HFFc6 (cell line): ENCODE data around the gene ARFRP1. TPM values are rescaled to one million over a fixed set of nuclear protein-coding genes. Genes with fewer than 3 reads are reported as not detected.

Source experiments
- DNase-seq: peaks from one replicate; pipeline ENCODE4 v3.0.0-alpha.2; 2018
- H3K27ac Mint-ChIP-seq: 2 replicates; pipeline ENCODE4 v1.8.0; 2020; ENCODE audit warnings: mild to moderate bottlenecking, mixed read lengths
- H3K27me3 Mint-ChIP-seq: 2 replicates; pipeline ENCODE4 v1.8.0; 2021; ENCODE audit warnings: mild to moderate bottlenecking, moderate library complexity, mixed read lengths; ENCODE audit not compliant: insufficient read depth
- H3K36me3 Mint-ChIP-seq: 2 replicates; pipeline ENCODE4 v1.8.0; 2021; ENCODE audit warnings: low read depth, mixed read lengths
- H3K4me1 Mint-ChIP-seq: 2 replicates; pipeline ENCODE4 v1.8.0; 2020; ENCODE audit warnings: low read depth, mixed read lengths
- H3K4me3 Mint-ChIP-seq: 2 replicates; pipeline ENCODE4 v1.8.0; 2020; ENCODE audit warnings: mild to moderate bottlenecking, moderate library complexity, mixed read lengths
- H3K9me3 Mint-ChIP-seq: 2 replicates; pipeline ENCODE4 v1.8.0; 2020; ENCODE audit warnings: mild to moderate bottlenecking, mixed read lengths
- total RNA-seq, 6 experiments: library from RNA; stranded (reverse); fragmentation: NEBNext Ultra II Directional; extraction: Animal tissue kit (Norgen Biotek cat#: 25700); gene quantifications; 2 replicates in 1 of 6; 3 replicates in 5 of 6; pipeline ENCODE4 v1.2.3, GENCODE V29; 2021
- TF ChIP-seq, protein P1 (sequence below): fragments of 200-600 bp; sonication (generic); IDR thresholded peaks from 2 replicates; pipeline ENCODE4 v1.5.0; 2021; ENCODE audit warnings: antibody characterized with exemption, mild to moderate bottlenecking

Gene ARFRP1
- total RNA-seq, 6 experiments from 2014 or later: 35.1 to 44.2 (median 37.4) TPM

DNA sequence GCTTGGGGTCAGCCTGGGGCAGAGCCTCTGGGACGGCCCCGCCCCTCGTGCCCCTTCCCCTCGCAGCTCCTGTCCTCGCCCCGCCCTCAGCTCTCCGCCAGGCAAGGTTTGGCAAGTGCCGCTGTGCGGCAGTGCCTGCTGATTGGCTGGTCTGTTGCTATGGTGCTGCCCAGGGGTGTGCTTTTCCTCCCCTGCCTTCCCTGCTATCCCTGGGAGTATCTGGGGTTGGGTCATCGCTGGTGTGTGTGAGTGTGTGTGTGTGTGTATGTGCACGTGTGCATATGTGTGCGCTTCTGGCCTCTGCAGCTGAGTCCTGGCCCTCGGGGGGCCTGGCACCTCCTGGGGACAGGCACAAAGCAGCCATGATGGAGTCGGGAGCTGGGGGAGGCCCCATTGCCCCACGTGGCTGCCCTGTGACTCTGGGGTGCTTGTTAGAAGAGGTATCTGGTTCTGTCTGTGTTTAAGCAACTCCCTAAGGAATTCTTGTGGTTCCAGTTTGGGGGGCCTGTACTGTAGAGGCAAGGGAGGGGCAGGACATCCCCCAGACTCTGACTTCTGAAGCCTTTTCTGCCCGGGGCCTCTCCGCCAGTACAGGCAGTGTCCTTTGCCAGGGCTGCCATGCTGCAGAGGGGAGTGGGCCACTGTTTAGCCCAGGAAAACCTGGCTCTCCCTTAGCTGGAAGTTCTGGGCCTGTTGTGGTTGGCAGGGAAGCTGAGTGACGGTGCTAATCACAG is 42.7 kb downstream of the ARFRP1 start:
- Mint-ChIP-seq H3K27ac (no peak overlapping the region), H3K9me3 (no peaks in the 10 kb centered on the region), H3K4me3 (no peak overlapping the region), H3K27me3 (peaks cover 2% of the 10 kb centered on the region), H3K36me3 (peaks cover 28% of the 10 kb centered on the region), H3K4me1 (peaks cover under 1% of the 10 kb centered on the region; the same call in 1 of the 2 replicates)
- DNase-seq: no peak
- TF ChIP-seq, protein P1, sequence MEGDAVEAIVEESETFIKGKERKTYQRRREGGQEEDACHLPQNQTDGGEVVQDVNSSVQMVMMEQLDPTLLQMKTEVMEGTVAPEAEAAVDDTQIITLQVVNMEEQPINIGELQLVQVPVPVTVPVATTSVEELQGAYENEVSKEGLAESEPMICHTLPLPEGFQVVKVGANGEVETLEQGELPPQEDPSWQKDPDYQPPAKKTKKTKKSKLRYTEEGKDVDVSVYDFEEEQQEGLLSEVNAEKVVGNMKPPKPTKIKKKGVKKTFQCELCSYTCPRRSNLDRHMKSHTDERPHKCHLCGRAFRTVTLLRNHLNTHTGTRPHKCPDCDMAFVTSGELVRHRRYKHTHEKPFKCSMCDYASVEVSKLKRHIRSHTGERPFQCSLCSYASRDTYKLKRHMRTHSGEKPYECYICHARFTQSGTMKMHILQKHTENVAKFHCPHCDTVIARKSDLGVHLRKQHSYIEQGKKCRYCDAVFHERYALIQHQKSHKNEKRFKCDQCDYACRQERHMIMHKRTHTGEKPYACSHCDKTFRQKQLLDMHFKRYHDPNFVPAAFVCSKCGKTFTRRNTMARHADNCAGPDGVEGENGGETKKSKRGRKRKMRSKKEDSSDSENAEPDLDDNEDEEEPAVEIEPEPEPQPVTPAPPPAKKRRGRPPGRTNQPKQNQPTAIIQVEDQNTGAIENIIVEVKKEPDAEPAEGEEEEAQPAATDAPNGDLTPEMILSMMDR: no peak

DNA sequence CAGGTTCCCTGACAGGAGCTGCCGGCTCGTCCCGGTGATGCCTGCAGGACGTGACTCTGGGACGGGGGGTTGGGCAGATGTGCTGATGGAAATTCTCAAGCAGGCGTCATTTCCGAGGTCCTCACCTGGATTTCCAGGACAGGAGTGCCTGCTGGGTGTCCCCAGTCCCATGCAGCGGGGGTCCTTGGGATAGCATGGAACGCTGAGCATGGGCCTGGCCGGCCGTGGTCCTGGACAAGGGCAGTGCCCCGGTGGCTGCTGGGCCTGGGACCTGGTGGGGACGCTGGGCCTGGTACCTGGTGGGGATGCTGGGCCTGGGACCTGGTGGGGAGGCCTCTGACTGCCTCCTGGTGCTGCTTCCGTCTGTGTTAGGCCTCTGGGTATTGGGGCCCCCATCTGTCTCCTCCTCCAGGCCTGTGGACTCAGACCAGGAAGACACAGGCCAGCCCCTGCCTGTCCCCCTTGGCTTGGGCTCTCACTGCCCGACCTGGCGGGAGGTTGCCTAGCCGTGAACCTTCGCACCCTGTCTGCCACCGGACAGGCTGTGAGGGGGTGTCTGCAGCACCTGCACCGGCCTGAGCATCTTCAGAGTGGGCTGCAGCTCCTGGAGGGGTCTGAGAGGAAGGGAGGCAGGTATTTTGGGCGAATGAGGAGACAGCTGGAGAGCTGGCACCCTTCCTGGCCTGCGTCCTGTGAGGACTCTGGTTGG is 43.5 kb downstream of the ARFRP1 start:
- Mint-ChIP-seq H3K27ac (no peak overlapping the region), H3K4me1 (peaks cover 8% of the 10 kb centered on the region), H3K4me3 (no peak overlapping the region), H3K9me3 (no peaks in the 10 kb centered on the region), H3K27me3 (peaks cover 2% of the 10 kb centered on the region), H3K36me3 (peaks cover 26% of the 10 kb centered on the region)
- DNase-seq: no peak
- TF ChIP-seq, protein P1: no peak

DNA sequence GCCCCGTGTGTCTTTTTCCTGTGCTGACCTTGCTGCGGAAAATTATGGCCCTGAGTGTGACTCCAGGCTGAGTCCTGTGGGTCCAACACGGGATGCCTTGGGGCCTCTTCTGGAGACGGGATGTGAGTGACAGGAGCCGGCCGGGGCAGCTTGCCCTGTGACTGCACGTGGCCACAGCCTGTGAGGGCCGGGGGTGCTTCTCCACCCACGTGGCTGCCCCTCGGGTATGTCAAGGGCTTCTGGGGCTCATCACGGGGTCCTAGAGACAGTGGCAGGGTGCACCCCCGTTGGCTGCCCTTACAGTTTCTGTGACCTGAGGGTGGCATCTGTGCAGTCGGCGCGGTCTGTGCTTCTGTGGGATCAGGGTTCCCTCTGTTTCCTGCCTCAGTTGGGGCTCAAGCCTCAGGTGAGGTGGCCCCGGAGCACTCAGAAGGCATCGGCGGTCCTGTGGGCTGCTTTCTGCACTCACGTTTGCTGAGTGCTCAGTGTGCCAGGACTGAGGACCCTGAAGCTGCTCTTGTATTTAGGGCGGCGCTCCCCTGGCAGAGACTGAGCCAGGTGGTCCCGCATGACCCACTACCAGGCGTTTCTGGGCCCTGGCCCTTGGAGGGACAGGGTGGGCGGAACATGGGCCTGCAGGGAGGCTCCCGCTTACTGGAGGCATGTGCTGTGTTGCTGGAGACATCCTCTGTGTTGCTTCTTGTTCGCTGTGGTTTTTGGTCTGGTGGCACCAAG is 44.3 kb downstream of the ARFRP1 start:
- Mint-ChIP-seq H3K9me3 (no peaks in the 10 kb centered on the region), H3K36me3 (peaks cover 18% of the 10 kb centered on the region), H3K27ac (no peak overlapping the region), H3K4me1 (peaks cover 12% of the 10 kb centered on the region), H3K4me3 (no peak overlapping the region), H3K27me3 (peaks cover 3% of the 10 kb centered on the region)
- no peak for DNase-seq
- TF ChIP-seq, protein P1: no peak

DNA sequence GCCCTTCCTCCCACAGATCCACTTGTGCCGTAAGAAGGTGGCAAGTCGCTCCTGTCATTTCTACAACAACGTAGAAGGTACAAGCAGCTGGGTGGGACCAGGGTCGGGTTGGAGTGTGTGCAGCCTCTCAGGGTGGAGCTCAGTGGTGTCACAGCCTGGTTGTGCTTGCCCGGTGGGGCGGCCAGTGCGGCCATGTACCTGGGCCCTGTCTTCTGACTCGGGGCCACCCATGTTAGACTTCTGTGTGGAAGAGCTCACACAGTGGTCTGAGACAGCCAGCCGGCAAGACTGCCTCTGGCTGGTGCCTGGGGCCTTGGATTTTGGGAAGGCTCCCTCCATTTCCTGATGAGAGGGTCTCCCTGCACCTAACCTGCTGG is 45.0 kb downstream of the ARFRP1 start:
- no peaks in the 10 kb centered on the region for H3K9me3 Mint-ChIP-seq
- no peak overlapping the region for H3K27ac Mint-ChIP-seq
- TF ChIP-seq, protein P1: no peak

DNA sequence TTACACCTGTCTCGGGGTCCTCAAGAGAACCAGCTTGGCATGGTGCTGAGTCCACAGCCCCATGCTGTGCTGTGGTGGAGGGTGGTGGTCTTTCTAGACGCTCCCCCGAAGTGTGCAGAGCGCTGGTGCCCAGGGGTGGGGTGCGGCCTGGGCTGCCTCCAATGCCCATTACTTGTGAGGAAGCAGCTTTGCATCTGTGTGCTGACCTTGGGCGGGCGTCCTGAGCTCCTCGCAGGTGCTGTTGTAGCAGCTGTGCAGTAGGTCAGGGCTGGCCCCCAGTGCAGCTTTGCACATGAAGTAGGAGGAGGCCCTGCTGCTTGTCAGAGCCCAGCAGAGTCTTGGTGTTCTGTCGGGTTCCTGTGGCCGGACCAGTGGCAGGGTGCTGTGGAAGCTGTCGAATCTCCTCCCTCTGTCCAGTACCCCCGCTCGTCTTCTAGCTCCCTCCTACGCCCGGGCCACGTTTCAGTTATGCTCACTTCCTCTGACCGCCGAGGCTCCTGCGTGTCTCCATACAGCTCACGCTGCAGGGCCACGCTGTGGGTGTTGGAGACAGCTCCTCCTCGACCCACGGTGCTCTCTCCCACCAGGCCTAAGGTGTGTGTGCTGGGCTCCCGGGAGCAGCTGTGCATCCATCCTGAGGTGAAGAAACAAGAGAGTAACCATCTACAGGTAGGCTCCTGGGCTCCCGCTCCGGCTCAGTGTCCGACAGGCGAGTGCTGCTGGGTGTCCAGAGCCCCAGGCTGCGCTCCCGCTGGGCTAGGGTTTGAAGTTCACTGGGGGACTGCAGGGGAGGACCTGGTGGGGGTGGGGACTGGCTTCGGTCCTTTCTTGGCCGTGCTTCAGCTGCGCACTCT is 45.6 kb downstream of the ARFRP1 start:
- H3K36me3 Mint-ChIP-seq: peaks cover 13% of the 10 kb centered on the region; the same call in 1 of the 2 replicates
- peaks cover 16% of the 10 kb centered on the region for H3K4me1 Mint-ChIP-seq
- TF ChIP-seq, protein P1: no peak
- H3K27ac Mint-ChIP-seq: no peak overlapping the region
- H3K27me3 Mint-ChIP-seq: peaks cover 6% of the 10 kb centered on the region
- no peaks in the 10 kb centered on the region for H3K9me3 Mint-ChIP-seq
- no peak for DNase-seq
- no peak overlapping the region for H3K4me3 Mint-ChIP-seq

More for the DNA sequence above, 45.0 kb downstream of the ARFRP1 start:
- Mint-ChIP-seq H3K4me3 (no peak overlapping the region), H3K27me3 (peaks cover 6% of the 10 kb centered on the region), H3K4me1 (peaks cover 15% of the 10 kb centered on the region), H3K36me3 (peaks cover 13% of the 10 kb centered on the region; the same call in 1 of the 2 replicates)
- no peak for DNase-seq
